Muscle of leg (tissue), 11 donors: ENCODE results near the gene NMRAL1. TPM values are rescaled to one million over a fixed set of nuclear protein-coding genes. Genes with fewer than 3 reads are reported as not detected.
A peak's percentile ranks its signal among the peaks of the same experiment; 100 is the strongest.

Source experiments
- DNase-seq: peaks from one replicate; pipeline ENCODE4 v3.0.0; 2013
- H3K27ac ChIP-seq: one replicate; pipeline ENCODE4 v1.5.1; 2013; ENCODE audit warnings: mild to moderate bottlenecking, low read length, control low read depth
- H3K27me3 ChIP-seq: one replicate; pipeline ENCODE4 v1.6.1; 2013; ENCODE audit warnings: low read length; ENCODE audit not compliant: control insufficient read depth, insufficient read depth
- H3K36me3 ChIP-seq: one replicate; pipeline ENCODE4 v1.6.1; 2013; ENCODE audit warnings: low read length; ENCODE audit not compliant: control insufficient read depth, insufficient read depth
- H3K4me1 ChIP-seq: one replicate; pipeline ENCODE4 v1.6.1; 2013; ENCODE audit warnings: low read length; ENCODE audit not compliant: control insufficient read depth, insufficient read depth
- H3K4me3 ChIP-seq: one replicate; pipeline ENCODE4 v1.5.1; 2013; ENCODE audit warnings: low read length, control low read depth
- H3K9me3 ChIP-seq: replicated peaks from 2 replicates; pipeline ENCODE4 v1.6.1; 2013; ENCODE audit warnings: low read depth, low read length; ENCODE audit not compliant: control insufficient read depth
- WGBS: methylation state at CpG from one replicate; pipeline ENCODE4 v1.1.5; 2013; ENCODE audit warnings: missing lambda C conversion rate; ENCODE audit not compliant: insufficient coverage; 5-methylcytosine and 5-hydroxymethylcytosine counted together
- polyA plus RNA-seq, 8 donors: library from polyadenylated mRNA; unstranded; fragments of 120-200 nt; gene quantifications; one replicate each; pipeline versions ENCODE4 v1.2.1 to v1.2.3, GENCODE V29; 2013; ENCODE audit warnings: inconsistent platforms in 1 of 8, low replicate concordance in 1 of 8; ENCODE audit not compliant: insufficient read length in 8 of 8, insufficient read depth in 1 of 8
- total RNA-seq: library from RNA; stranded (reverse); fragments of 120-200 nt; gene quantifications from one replicate; pipeline ENCODE4 v1.2.4, GENCODE V29; 2013

The NMRAL1 gene
- total and polyA plus RNA-seq, 9 donors: 13.1 to 25.1 (median 17.1) TPM

GRCh38 chr16:4428500-4428899, 45.9 kb downstream of the NMRAL1 start:
- Histone ChIP-seq H3K27ac (no peak overlapping the region), H3K27me3 (no peaks in the 10 kb centered on the region), H3K9me3 (no peaks in the 10 kb centered on the region), H3K4me1 (peaks cover 10% of the 10 kb centered on the region), H3K4me3 (no peak overlapping the region), H3K36me3 (peaks cover 29% of the 10 kb centered on the region)
- no peak for DNase-seq
- WGBS: 96% methylated on average over 7 of the region's 7 CpGs

- H3K4me3 ChIP-seq: peak overlapping the region; percentile 98
- peaks cover 21% of the 10 kb centered on the region for H3K36me3 ChIP-seq
- H3K4me1 ChIP-seq: peaks cover 10% of the 10 kb centered on the region
- no peak for DNase-seq
- no peak overlapping the region for H3K27ac ChIP-seq
- WGBS: 87% methylated on average over 7 of the region's 12 CpGs
- H3K27me3 ChIP-seq: no peaks in the 10 kb centered on the region
- no peaks in the 10 kb centered on the region for H3K9me3 ChIP-seq
These were observed 47.6 kb downstream of the NMRAL1 start for GRCh38 chr16:4426722-4427372.

DNA sequence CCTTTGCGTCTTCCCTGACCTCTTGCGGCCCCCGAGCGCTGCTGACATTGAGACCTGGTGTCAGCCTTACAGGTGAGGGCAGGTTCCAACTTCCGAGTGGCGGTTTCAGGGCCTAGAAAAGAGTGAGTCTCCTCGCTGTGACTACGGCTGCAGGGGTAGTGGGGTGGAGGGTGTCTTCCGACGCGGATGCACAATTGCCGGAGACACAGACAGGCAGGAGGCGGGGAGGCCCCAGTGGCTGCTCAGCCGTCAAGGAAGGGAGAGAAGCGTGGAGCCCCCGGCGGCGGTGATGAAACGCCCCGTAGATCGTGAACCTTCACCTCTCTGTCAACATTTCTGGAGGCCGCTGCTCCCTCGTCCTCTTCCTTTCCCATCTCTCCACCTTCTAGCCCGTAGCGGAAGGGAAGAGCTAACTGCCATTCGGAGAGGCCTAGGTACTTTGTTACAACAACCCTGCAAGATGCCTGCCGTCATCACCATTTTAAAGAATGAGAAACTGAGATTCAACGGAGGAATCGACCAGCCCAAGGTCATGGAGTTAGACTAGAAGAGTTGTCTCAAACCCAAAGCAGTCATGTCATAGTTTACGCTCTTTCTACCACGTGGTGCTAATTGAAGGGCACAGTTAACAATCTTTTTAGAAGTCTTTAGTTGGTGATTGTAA, 48.3 kb downstream of the NMRAL1 start:
- Histone ChIP-seq H3K27ac (peak overlapping the region; percentile 72), H3K4me3 (peak overlapping the region; percentile 98), H3K4me1 (peaks cover 10% of the 10 kb centered on the region), H3K36me3 (peaks cover 14% of the 10 kb centered on the region), H3K27me3 (no peaks in the 10 kb centered on the region), H3K9me3 (no peaks in the 10 kb centered on the region)
- WGBS: 0% methylated on average over 19 of the region's 31 CpGs
- DNase-seq: no peak

DNA sequence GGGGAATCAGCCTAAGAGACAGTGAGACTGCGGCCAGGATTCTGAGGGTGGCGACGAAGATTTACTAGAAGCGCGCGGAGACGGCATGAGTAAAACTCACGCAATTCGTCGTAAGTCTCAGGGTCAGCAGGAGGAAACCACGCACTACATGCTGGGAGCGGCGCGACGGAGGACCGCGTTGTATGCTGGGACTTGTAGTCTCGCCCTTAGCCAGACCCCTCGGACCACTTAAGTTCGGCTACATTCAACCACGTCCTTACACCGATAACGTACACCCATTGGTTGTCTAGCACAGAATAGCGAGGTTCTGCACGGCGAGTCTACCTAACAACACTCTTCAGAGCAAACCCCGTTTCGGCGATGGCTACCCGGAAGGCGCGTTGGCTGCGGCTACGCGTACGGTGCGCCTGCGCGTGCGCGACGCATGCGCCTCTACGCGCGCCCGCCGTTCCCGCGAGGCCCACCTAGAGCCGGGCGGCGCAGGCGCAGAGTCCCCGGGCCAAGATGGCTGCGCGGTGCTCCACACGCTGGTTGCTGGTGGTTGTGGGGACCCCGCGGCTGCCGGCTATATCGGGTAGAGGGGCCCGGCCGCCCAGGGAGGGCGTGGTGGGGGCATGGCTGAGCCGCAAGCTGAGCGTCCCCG, 48.9 kb downstream of the NMRAL1 start, which contains the start of gene DNAJA3:
Gene DNAJA3 (plus strand): TSS at position 491 of the 643 bp plus-strand sequence. CDS start 14 bp downstream, at position 505.
- under 1% methylated on average over 68 of the region's 68 CpGs for WGBS
- H3K36me3 ChIP-seq: peaks cover 8% of the 10 kb centered on the region
- peak within 1 kb of the TSS; percentile 98 for H3K4me3 ChIP-seq
- DNase-seq: peak; percentile 97
- H3K4me1 ChIP-seq: peaks cover 10% of the 10 kb centered on the region
- no peaks in the 10 kb centered on the region for H3K27me3 ChIP-seq
- peak within 1 kb of the TSS; percentile 100 for H3K27ac ChIP-seq
- no peaks in the 10 kb centered on the region for H3K9me3 ChIP-seq

GRCh38 chr16:4420505-4421105, 53.8 kb downstream of the NMRAL1 start:
- Histone ChIP-seq H3K36me3 (no peaks in the 10 kb centered on the region), H3K4me3 (no peak overlapping the region), H3K4me1 (peaks cover 10% of the 10 kb centered on the region), H3K27me3 (no peaks in the 10 kb centered on the region), H3K27ac (peak overlapping the region; percentile 1), H3K9me3 (no peaks in the 10 kb centered on the region)
- DNase-seq: no peak
- whole genome bisulfite sequencing: 90% methylated on average over 2 of the region's 8 CpGs

DNA sequence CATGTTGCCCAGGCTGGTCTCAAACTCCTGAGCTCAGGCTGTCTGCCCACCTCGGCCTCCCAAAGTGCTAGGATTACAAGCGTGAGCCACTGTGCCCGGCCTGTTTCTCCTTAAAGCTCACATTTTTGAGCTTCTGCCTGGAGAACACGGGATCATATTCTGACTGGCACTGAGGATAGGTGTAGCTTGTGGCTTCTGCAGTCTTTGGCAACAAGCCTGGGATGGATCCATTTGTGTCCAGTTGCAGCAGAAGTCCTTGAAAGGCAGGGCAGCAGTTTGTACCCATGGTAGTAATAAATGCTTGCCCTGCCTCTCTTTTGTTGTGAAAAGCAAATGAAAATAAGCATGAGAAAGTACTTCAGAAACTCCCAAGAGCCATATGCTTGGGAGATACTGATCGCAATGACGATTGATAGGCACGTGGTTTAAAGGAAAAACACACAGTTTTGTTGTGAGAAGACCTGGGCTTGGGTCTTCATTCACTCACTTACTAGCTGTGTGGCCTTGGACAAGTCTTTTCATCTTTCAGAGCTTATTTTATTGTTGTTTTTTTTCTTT, 54.9 kb downstream of the NMRAL1 start:
- peaks cover 17% of the 10 kb centered on the region for H3K4me1 ChIP-seq
- 77% methylated on average over 7 of the region's 7 CpGs for WGBS

GRCh38 chr16:4416200-4417032, 58.0 kb downstream of the NMRAL1 start, which contains the start of gene CORO7:
CORO7 (minus strand) TSS chr16:4416596; CDS start chr16:4416518, 78 bp downstream.
- under 1% methylated on average over 79 of the region's 92 CpGs for WGBS
- peak; percentile 97 for DNase-seq
- Histone ChIP-seq H3K27me3 (no peaks in the 10 kb centered on the region), H3K4me3 (peak within 1 kb of the TSS; percentile 66), H3K4me1 (peaks cover 43% of the 10 kb centered on the region), H3K27ac (peak within 1 kb of the TSS; percentile 77), H3K9me3 (no peaks in the 10 kb centered on the region), H3K36me3 (peaks cover 6% of the 10 kb centered on the region)

More for the DNA sequence above, 54.9 kb downstream of the NMRAL1 start:
- Histone ChIP-seq H3K36me3 (no peaks in the 10 kb centered on the region), H3K9me3 (no peaks in the 10 kb centered on the region), H3K27ac (no peak overlapping the region), H3K27me3 (no peaks in the 10 kb centered on the region), H3K4me3 (no peak overlapping the region)
- no peak for DNase-seq

GRCh38 chr16:4415538-4416199, 58.8 kb downstream of the NMRAL1 start:
- H3K4me1 ChIP-seq: peaks cover 50% of the 10 kb centered on the region
- WGBS: 4% methylated on average over 41 of the region's 44 CpGs
- peak overlapping the region; percentile 66 for H3K4me3 ChIP-seq
- no peaks in the 10 kb centered on the region for H3K9me3 ChIP-seq
- H3K27ac ChIP-seq: peak overlapping the region; percentile 77
- H3K27me3 ChIP-seq: no peaks in the 10 kb centered on the region
- peaks cover 6% of the 10 kb centered on the region for H3K36me3 ChIP-seq
- DNase-seq: peak; percentile 77
